Measurements from ENCODE around the gene BRI3BP.

Gene BRI3BP

DNA sequence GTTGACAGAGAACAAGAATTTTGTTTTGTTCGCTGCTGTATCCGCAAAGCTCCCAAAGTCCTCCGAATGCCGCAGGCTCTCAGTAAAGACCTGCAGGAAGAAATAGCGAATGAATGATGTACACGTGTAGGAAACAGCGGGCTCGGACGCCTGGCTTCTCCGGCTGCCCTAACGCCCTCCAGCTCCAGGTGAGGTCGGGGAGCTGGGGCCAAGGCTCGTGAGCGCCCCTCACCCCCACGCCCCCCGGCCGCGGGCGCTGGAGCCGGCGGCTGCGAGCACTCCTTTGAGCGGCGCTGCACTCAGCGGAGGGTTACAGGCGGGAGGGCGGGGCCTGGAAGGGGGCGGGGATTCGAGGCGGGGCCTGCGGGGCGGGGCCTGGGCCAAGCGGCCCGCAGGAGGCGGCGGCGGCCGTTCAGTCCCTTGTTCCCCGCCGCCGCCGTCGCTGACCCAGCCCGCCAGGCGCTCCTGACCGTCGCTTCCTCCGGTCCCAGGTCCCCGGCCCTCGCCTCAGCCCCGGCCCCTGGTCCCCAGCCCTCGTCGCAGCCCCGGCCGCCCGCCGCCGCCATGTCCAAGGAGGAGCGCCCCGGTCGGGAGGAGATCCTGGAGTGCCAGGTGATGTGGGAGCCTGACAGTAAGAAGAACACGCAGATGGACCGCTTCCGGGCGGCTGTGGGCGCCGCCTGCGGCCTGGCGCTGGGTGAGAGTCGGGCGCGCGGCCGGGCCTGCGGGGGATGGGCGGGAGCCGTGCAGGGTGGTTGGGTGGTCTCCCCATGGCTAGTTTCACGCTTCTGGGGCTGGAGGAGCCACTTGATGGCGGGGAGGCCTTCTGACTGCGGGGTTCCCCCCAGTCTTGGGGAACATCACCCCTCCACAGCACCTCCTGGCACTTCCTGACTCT is 71.8 kb downstream of the BRI3BP start, which contains the start of gene AACS:
AACS (plus strand) TSS at position 415 of the 898 bp plus-strand sequence; CDS start at position 565, 150 bp downstream.
- DNase-seq (ENCODE audit: low read depth) = peak; percentile 11
- peak within 1 kb of the TSS; percentile 79 for H3K4me3 ChIP-seq (ENCODE audit: low read depth, low read length)

DNA sequence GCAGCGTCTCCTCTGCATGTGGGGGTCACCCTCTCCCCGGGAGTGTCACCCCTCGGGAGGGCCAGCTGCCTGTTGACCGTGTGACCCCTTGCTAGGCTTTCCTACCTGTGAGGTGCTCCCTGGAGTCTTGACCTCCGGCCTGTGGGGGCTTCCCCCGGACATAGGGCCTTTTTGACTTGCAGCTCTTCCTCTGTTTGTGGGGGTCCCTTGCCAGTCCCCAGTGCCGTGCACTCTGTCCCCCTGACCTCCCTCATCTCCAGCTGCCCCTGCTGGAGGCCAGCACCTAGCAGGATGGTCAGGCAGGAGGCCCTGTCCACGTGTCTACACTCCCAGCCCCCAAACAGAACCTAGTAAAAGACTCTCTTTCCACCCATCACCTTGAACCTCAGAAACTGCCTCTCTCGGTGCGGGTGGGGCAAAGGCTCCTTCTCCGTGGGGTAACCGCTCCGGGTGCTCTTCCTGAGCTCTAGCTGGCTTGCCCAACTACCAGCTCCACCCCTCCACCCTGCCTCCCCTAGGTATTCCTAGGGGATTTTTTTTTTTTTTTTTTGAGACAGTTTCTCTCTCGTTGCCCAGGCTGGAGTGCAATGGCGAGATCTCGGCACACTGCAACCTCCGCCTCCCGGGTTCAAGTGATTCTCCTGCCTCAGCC is 72.6 kb downstream of the BRI3BP start:
- no peak for DNase-seq (ENCODE audit: low read depth)
- peak overlapping the region; percentile 79 for H3K4me3 ChIP-seq (ENCODE audit: low read depth, low read length)
- TF ChIP-seq, protein P1, sequence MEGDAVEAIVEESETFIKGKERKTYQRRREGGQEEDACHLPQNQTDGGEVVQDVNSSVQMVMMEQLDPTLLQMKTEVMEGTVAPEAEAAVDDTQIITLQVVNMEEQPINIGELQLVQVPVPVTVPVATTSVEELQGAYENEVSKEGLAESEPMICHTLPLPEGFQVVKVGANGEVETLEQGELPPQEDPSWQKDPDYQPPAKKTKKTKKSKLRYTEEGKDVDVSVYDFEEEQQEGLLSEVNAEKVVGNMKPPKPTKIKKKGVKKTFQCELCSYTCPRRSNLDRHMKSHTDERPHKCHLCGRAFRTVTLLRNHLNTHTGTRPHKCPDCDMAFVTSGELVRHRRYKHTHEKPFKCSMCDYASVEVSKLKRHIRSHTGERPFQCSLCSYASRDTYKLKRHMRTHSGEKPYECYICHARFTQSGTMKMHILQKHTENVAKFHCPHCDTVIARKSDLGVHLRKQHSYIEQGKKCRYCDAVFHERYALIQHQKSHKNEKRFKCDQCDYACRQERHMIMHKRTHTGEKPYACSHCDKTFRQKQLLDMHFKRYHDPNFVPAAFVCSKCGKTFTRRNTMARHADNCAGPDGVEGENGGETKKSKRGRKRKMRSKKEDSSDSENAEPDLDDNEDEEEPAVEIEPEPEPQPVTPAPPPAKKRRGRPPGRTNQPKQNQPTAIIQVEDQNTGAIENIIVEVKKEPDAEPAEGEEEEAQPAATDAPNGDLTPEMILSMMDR (IDR thresholded peaks at IDR 0.05; ENCODE audit: low read depth, low read length, missing control alignments) = no peak
- in situ Hi-C loops (cut with HindIII; ENCODE audit: low sequenced_read_pairs) = no loop called here

More for the DNA sequence above, 71.8 kb downstream of the BRI3BP start, which contains the start of gene AACS:
- TF ChIP-seq, protein P1 (IDR thresholded peaks at IDR 0.05; ENCODE audit: low read depth, low read length, missing control alignments) = no peak
- in situ Hi-C loops (cut with HindIII; ENCODE audit: low sequenced_read_pairs) = no loop called here

DNA sequence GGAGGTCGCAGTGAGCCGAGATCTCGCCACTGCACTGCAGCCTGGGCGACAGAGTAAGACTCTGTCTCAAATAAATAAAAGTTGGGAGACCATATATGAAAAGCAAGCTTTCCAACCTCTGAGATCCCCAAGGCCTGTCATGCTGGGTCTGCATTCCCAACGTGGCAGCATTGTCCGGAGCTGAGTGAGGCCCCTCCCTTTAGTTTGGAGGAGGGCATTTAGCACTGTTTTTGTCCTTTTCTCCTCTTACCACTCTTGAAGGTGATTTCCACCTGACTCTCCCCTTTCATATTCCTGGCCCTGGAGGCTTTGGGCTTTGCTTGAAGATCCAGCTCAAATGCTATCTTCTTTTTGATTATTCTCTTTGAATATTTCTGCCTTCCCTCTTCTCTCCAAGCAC is 74.9 kb downstream of the BRI3BP start:
- no peak for DNase-seq (ENCODE audit: low read depth)
- TF ChIP-seq, protein P1 (IDR thresholded peaks at IDR 0.05; ENCODE audit: low read depth, low read length, missing control alignments) = no peak
- no peak overlapping the region for H3K4me3 ChIP-seq (ENCODE audit: low read depth, low read length)
- in situ Hi-C loops (cut with HindIII; ENCODE audit: low sequenced_read_pairs) = no loop called here

DNA sequence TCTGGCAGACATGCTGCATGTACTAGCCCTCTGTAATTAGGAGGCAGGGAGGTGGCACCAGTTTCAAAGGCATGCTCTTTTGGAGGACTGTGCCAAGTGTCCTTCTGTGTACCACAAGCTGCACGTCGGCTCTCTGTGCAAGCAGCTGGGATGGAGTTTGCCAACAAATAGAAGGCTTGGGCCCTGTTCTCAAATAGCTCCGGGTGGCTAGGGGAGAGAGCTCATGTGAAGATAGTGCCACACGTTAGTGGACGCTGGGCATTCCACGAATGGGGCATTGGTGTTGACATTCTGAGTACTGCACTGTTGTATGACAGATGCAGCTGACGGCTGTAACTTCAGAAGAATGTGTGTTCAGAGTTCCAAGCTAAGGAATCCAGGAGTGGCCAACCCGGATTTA is 76.2 kb downstream of the BRI3BP start:
- no peak overlapping the region for H3K4me3 ChIP-seq (ENCODE audit: low read depth, low read length)
- no peak for DNase-seq (ENCODE audit: low read depth)
- TF ChIP-seq, protein P1 (IDR thresholded peaks at IDR 0.05; ENCODE audit: low read depth, low read length, missing control alignments) = no peak
- in situ Hi-C loops (cut with HindIII; ENCODE audit: low sequenced_read_pairs) = no loop called here

DNA sequence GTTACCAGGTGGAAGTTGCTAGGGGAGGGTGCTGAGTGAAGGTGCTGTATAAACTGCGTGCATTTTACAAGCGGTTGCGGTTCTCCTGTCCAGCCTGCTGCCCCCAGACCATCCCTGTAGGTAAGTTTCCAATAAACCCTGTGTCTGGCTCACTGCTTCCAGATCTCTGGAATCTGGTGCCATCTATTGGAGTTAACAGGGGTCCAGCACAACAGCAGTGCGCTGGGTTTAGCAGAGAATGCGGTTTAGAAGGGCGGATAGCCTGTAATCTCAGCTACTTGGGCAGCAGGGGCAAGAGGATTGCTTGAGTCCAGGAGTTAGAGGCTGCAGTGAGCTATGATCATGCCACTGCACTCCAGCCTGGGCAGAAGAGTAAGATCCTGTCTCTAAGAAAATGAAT is 76.7 kb downstream of the BRI3BP start:
- in situ Hi-C loops (cut with HindIII; ENCODE audit: low sequenced_read_pairs) = no loop called here
- TF ChIP-seq, protein P1 (IDR thresholded peaks at IDR 0.05; ENCODE audit: low read depth, low read length, missing control alignments) = no peak
- no peak overlapping the region for H3K4me3 ChIP-seq (ENCODE audit: low read depth, low read length)
- DNase-seq (ENCODE audit: low read depth) = no peak

DNA sequence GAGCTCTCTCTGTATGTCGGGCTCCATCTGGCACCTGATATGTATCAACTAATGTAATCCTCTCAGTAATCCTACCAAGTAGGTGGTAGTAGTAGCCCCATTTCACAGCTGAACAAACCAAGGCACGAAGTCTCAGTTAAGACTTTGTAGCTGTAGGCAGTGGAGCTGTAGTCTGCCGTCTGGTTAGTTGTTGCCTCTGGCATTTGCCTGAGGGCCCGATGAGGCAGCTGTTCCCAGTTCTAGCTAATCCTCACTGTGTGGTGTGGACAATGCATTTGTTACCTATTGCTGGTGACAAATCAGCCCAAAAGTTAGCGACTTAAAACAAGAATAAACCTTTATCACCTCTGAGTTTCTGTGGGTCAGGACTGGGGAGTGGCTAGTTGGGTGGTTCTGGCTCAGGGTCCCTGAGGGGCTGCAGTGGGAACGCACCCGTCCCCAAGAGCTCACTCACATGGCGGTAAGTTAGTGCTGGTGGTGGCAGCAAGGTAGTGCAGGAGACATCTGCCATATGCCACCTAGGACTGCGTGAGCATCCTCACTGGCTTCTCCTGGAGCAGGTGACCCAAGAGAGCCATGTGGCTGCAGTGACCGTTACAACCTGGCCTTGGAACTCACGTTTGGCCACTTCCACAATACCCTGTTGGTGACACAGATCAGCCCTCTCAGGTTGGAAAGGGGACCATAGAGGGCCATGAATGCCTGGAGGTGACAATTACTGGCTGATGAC is 77.4 kb downstream of the BRI3BP start:
- DNase-seq (ENCODE audit: low read depth) = no peak
- TF ChIP-seq, protein P1 (IDR thresholded peaks at IDR 0.05; ENCODE audit: low read depth, low read length, missing control alignments) = no peak
- H3K4me3 ChIP-seq (ENCODE audit: low read depth, low read length) = no peak overlapping the region
- in situ Hi-C loops (cut with HindIII; ENCODE audit: low sequenced_read_pairs) = no loop called here

Measured in astrocyte of the cerebellum (primary cell).